GM21619 (cell line): ENCODE data around the gene ZNF592.

Experiments used
- ATAC-seq: cut with Tn5 transposase; IDR thresholded peaks from one replicate; pipeline ENCODE4 v1.9.1; 2021; ENCODE audit not compliant: unreplicated experiment

Gene ZNF592

DNA sequence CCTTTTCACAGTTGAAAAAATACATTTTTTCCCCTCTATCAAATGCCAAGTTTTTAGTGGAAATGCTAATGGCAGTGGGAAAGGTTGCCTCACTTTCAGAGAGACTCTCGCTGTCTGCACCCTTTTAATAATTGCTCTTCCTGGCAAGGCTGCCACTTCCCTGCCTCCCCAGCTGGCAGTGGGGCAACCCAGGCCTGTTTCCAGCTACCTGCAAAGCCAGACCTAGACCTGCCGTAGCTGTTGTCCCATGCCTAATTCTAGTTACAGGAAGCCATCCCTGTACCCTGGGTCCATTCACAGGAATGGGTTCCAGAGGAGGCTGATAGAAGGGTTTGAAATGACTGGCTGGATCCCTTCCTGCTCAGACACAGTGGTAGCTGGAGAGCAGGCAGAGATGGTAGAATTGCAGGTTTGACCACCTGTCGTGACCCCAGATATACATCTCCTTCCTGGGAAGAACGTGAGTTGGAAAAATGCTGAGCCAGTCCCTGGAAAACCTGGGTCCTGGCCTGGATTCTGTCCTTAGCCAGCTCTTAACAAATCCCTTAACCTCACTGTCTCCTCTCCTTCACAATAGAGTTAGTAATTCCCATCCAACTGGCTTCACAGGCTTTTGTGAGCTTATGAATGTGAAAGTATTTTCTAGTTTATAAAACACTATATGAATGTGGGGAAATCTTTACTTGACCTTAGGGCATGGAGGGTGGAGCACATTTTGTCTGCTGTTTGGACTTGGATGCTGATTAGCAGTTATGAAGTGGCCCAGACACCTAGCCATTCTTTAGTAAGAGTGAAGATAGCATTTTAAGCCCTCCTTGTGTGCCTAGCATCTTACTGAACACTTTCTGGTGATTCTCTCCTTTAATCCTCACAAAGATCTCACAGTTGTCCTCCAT is 55.9 kb downstream of the ZNF592 start:
- no peak for ATAC-seq

DNA sequence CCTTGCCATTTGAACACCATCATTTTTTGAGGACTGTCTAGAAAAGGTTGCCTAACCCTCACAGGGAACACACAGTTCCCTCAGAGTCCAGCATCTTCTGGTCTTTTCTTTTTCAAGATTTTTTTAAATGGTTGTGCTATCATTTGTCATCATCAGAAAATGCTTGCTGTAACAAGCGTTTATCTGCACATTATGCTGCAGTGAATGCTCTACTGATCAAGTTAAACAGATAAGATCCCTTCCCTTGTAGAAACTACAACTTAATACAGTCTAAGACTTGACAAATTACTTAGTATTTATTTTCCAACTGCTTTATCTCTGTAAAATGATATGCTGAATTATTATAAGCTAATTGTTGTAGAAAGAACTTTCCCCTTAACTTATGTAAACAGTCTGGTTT is 56.8 kb downstream of the ZNF592 start:
- ATAC-seq, result no peak

DNA sequence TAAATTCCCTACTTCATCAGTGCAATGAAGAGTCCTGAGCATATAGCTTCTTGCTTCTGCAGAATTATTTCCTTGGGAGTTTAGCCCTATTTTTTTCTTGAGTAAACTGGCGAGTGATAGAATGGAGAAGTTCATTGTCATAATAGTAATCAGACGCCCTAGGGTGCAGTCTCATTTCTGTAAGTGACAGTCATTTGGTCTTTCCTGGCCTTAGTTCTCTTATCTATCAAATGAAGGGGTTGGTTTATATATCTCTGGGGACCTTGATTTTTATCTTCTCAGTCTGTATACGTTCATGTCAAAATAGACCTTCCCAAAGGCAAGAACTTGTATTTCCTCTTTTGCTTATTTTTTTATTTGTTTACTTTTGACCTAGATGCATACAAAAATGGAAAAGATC is 58.8 kb downstream of the ZNF592 start:
- no peak for ATAC-seq

- no peak for ATAC-seq
Measured at GRCh38 chr15:84810073-84810840, 61.9 kb downstream of the ZNF592 start.

GRCh38 chr15:84811151-84811550 is 62.8 kb downstream of the ZNF592 start:
- ATAC-seq, result no peak

DNA sequence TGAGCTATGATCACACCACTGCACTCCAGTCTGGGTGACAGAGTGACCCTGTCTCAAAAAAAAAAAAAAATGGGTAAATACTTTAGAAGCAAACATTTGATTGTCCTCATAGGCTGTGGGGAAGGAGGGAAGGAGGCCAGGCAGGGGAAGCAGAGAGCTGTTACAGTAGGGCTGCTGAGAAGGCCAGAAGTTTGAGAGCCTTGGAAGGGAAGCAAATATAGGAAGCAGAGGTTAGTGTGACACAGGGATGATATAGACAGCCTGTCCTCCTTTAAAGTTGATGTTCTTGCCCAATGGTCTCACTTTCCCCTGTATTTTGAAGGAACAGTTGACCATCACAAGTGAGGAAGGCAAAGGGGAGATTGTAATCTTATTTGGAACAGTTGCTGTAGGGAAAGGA is 63.4 kb downstream of the ZNF592 start:
- ATAC-seq, result no peak

- ATAC-seq, result no peak
Measured at GRCh38 chr15:84812842-84813241, 64.5 kb downstream of the ZNF592 start.

GRCh38 chr15:84813435-84813834 is 65.0 kb downstream of the ZNF592 start:
- no peak for ATAC-seq

- no peak for ATAC-seq
Measured at GRCh38 chr15:84813931-84814330, 65.5 kb downstream of the ZNF592 start.

- ATAC-seq, result no peak
Measured at GRCh38 chr15:84814916-84815315, 66.5 kb downstream of the ZNF592 start.

GRCh38 chr15:84816694-84817465 is 68.5 kb downstream of the ZNF592 start, which contains the start of gene ALPK3:
Gene ALPK3 (plus strand): TSS chr15:84817356. CDS start chr15:84817453, 97 bp downstream.
- no peak for ATAC-seq

DNA sequence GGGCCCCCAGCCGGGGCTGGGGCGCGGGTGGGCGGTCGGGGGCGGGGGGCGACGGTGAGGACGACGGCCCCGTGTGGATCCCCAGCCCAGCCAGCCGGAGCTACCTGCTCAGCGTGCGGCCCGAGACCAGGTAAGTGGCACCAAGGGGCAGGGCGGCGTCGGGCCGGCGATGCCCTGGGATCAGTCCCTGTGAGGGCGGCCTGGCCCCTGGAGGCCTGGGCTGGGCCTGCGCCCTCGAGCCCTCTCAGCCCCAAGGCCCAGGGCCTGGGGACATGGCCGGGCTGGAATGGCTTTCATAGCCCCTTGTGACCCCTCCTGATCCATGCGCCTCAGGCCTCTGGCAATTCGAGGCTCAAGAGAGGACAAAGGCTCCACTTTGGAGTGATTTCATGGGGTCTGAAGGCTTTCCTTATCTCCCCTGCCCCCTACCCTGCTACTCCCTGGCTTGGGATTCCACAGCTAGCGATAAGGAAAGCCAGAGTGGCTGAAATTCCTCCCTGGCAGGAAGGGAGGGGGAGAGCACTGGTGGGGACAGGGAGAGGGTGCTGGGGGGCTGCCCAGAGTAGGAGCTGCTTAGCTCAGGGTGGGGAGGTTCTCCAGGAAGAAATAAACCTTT is 69.2 kb downstream of the ZNF592 start:
- ATAC-seq, result no peak

DNA sequence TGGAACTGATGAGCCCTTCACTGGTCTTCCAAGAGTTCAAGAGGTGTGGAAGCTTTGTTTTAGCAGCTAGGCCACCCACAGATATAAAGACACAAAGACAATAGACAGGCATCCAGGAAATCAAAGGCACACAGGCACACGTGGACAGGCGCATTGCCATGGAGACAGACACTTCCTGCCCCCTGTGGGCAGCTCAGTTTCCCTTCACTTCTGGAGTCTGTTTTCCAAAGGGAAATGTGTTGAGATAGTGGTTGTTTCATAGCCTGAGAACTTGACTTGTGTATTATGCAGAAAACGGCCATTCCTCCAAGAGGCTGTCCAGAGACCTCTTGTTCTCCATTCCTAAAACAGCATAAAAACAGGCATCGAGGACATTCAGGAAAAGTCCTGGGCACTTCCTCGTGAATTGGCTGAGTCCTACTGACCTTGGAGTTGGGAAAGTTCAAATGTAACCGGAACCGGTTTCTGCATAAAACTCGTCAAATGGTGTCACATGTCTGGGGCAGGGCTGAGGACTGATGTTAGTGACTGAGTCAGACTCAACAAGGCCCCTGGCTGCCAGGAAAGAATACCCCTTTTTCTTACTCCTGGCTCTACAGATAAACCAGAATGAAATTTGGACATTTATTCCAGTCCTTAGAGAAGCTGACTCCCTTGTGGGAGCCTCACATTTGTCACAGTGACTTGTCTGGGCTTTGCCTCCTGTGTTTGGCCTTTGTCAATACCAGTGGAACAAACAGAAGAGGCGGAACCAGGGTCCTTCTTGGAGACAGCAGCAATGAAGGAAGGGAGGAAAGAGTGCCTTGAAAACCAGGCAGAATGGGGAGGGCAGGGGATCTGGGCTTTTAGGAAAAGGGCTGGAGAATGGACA is 70.1 kb downstream of the ZNF592 start:
- ATAC-seq, result no peak

GRCh38 chr15:84819291-84819768 is 70.9 kb downstream of the ZNF592 start:
- ATAC-seq, result no peak

- no peak for ATAC-seq
Measured at GRCh38 chr15:84819791-84820190, 71.4 kb downstream of the ZNF592 start.

DNA sequence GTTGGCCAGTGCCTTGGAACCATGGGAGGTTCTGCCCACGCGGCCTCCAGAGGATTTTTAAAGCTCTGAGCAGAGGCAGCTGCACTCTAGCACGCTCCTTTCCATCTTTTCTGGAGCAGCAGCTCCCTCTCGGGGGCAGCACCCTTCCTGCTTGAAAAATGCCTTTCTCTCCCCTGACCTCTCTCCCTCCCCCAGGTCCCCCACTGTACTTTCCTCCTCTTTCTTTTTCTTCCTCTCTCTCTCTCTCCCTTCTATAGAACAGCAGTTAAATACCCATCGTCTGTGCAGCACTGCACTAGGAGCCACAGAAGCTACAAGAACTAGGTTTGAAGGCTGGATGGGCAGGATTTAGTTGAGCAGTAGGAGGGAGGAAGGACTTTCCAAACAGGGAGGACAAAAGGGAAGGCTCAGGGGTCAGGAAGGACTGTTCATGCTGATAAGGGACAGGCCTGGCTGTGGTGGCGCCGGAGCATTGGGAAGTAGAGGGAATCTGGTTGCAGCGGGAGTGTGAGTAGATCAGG is 73.2 kb downstream of the ZNF592 start:
- no peak for ATAC-seq

- no peak for ATAC-seq
Measured at GRCh38 chr15:84822653-84823281, 74.4 kb downstream of the ZNF592 start.

GRCh38 chr15:84823282-84823878 is 75.0 kb downstream of the ZNF592 start:
- no peak for ATAC-seq
